Iris pigment epithelial cell (primary cell): ENCODE measurements around the gene STX10.
A peak's percentile ranks its signal among the peaks of the same experiment; 100 is the strongest.

Experiments
- DNase-seq: peaks from one replicate; pipeline ENCODE4 v3.0.0-alpha.2; 2011; ENCODE audit warnings: low read depth

STX10 gene

DNA sequence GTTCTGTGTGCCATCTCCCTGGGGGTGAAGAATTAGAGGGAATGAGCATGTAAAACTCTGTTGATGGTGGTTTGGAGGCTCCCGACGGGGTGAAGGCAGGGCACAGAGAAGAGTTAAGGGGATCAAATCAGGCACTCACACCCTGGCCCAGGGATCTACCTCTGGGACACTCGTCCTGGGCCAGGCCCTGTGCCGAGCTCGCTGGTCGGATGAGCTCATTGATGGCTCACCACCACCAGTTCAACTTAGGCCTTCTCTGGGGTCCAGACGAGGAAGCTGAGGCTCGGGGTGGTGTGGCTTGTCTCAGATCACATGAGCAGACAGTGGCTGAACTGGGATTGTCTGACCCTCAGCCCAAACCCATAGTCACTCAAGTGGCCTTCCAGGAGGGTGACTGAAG is 30.5 kb downstream of the STX10 start:
- DNase-seq, result peak; percentile 42

DNA sequence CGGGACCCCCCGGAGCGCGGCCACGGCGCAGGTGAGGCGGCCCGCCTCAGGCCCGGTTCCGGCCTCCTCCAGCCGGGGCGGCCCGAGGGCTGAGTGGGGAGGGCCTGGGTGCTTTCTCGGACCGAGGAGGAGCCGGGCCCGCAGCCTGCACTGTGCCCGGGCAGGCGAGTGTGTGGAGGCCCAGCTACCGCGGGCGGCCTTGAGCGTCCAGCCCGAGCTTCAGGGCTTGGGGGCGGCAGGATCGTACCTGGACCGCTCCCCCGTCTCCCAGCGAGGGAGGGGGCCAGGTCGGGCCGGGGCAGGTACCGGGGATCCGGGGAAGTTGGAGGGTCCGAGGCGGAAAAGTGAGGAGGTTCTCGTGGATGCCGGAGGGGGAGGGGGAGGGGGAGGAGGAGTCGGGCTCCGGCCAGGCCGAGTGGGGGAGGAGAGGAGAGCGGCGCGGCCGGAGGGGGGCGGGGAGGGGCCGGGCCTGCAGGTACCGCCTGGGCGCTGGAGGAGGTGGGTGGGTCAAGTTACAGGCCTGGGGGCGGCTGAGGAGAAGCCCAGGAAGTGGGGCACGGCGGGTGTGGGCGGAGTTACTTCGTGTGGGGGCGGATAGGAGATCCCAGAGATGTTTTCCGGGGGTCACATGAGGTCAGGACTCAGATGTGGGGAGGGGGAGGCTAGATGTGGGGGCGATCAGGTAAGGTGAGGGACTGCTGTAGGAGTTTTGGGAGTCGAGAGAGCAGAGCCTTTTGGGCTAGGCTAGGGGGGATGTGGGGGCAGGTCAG is 31.6 kb downstream of the STX10 start:
- DNase-seq, result peak; percentile 55

DNA sequence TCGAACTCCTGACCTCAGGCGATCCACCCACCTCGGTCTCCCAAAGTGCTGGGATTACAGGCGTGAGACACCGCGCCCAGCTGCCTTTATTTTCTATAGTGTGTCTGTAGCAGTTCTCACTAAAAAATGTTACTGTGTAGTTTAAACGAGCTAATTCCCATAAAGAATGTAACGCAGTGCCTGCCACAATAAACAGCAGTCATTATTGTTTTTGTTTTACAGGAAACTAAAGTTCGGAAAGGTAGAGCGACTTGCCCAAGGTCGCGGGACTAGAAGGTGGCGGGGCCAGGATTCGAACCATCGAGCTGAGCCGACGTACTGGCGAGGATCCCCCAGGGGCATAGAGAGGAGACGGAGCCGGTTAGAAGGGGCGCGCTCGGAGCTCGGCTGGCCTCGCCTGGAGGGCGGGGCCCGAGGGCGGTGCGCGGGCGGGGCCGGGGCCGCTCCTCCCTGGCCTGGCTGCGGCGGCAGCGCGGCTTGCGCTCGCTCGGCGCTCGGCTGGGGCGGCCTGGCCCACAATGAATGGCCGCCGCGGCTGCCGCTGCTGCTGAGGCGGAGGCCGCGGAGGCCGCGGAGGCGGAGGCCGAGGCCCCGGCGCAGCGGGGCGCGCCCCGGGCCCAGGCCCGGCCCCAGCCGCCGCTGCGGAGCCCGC is 32.3 kb downstream of the STX10 start, which contains the start of gene NACC1:
NACC1 (plus strand) TSS at position 493 of the 652 bp plus-strand sequence. CDS start 16,944 bp downstream, outside the sequence.
- peak; percentile 88 for DNase-seq

- DNase-seq, result no peak
These were observed 32.9 kb downstream of the STX10 start for GRCh38 chr19:13117176-13117771.

DNA sequence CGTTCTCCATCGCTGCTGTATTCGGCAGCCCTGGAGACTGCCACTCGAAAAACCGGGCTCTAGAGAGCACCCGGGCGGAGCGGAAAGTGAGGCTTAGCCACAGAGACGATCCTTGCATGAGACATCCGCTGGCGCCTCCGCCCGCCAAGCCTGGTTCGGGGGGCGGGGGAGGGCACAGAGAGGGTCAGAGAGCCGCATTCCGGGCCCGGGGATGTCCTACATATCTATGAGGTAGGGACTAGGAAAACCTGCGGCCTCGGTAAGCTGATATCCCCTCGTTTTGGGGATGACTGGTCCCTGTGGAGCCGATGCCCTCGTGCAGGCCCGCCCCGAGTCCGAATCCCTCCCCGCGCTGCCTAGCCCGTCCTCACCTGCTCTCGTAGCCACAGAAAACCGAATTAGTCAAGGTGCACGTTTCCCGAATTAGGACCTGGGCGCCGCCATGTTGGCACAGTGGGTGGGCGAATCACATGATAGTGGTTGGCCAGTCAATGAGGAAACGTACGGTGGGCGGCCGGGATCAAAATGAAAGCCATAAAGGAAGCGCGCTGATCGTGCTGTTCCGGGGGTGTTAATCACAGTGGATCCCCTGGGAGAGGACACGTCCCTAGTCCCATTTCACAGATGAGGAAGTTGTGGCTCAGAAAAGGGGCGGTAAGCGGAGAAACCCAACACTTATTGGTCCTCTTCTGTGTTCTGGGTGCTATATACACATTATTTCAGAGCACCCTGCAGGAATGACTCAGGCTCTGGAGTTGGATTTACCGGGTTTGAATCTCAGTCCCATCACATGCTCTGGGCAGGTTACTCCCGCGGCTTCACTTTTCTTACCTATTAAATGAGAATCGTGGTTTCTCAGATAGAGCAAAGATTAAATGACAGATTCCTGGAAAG is 33.6 kb downstream of the STX10 start, which contains the start of gene TRMT1:
TRMT1 (minus strand) TSS at position 459 of the 894 bp plus-strand sequence; CDS start at position 118, 341 bp downstream.
- DNase-seq, result peak; percentile 95

DNA sequence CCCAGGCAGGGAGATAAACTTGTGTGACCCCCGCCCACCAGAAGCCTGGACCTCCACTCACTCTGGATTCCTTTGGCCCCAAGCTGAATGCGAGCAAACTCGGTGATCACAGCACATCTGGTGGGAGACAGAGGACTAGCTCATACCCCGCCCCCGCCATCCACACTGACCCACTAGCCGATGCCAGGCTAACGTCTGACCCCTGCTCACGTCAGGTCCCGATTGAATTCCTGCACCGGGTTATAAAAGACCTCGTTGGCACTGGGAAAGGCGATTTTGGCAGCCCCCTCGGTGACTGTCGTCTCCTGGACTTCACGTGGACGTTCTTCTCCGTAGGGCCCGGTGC is 34.3 kb downstream of the STX10 start:
- DNase-seq, result no peak

DNA sequence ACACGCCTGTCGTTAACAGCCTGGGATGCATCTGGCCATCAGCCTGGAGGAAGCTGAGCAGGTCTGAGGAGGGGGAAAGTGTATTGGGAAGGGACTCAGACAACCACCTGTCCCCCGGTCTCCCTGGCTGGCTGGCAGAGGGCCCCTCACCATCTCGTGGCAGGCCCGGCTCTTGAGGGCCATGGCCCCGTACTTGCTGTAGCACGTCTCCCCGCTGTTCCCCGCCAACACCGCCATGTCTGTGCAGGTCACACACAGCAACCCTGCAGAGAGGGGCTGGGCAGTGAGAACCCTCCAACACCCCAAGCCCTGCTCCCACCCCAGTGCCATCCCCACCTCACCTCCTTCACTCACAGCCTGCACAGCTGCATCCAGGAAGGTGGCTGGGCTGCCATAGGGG is 37.6 kb downstream of the STX10 start:
- no peak for DNase-seq

DNA sequence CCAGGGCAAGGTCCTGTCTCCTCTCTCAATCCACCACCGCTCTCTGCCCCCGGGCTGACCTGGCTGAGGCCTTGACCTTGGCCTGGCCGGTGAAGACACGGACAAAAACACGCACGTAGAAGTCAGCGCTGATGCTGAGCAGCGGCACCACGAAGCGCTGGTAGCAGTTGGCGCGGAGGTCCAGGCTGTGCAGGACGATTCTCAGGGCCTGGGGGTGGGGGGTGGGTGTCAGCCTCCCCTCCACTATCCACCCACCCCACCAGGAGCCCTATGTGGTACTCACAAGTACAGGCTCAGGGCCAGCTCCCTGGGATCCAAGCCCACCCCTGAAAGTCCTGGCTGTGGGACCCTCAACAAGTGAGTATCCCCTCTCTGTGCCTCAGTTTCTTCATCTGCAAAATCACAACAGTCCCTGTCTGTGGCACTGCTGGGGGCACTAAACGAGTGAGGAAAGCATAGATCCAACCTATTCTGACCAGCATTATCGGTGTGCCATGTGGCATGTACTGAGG is 40.0 kb downstream of the STX10 start:
- no peak for DNase-seq

DNA sequence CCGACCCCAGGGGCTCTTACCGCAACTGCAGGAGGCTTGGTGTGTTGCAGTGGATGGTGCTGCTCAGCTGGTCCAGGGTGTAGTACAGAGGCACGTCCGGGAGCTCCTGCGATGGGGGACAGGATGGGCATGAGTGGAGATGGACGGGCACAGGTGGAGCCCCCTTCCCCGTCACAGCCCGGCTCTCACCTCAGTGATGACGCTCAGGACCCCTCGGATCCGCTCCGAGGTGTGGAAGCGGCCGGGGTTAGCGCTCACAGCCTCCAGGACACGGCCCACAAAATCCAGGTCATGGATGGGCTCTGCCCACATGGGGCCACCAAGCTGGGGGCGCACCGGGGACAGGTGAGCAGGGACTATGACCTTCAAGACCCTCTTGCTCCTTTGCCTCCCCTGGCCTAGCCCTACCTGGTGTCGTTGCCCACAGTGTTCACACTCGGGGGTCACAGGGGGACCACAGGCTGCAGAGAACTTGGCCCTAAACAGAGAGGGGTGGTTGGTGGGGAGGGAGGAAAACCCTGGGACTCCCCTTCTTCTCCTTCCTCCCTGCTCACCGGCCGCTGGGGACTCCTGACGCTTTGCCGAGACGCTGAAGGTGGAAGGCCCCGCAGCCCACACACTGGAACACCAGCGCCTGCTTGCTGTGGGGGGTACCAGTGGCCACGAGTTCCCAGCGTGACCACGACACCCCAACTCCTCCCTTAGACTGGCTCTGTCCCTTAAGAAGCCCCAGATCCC is 40.6 kb downstream of the STX10 start:
- DNase-seq, result no peak

GRCh38 chr19:13104848-13105711 is 45.1 kb downstream of the STX10 start:
- no peak for DNase-seq

DNA sequence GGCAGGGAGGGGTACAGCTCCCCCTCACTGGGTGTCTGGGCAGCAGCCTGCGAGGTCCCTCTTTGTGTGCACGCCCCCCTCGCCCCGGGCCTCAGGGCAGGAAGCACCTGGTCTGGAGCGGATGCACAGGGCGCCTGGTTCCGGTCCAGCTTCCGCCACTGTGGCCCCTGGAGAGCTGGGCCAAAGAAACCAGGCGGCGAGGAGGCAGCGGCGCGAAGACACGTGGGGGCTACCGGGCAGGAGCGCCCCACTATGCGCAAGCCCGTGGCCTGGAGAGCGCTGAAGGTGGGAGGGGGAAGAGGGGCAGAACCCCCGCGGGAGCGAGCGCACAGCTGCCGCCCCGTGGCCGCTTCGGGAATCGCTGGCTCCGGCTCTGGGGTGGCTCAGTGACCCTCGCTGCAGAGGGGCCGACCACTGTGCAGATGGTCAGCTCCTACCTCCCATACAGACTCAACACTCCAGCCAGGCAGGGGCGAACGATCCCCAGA is 45.8 kb downstream of the STX10 start:
- DNase-seq, result no peak

DNA sequence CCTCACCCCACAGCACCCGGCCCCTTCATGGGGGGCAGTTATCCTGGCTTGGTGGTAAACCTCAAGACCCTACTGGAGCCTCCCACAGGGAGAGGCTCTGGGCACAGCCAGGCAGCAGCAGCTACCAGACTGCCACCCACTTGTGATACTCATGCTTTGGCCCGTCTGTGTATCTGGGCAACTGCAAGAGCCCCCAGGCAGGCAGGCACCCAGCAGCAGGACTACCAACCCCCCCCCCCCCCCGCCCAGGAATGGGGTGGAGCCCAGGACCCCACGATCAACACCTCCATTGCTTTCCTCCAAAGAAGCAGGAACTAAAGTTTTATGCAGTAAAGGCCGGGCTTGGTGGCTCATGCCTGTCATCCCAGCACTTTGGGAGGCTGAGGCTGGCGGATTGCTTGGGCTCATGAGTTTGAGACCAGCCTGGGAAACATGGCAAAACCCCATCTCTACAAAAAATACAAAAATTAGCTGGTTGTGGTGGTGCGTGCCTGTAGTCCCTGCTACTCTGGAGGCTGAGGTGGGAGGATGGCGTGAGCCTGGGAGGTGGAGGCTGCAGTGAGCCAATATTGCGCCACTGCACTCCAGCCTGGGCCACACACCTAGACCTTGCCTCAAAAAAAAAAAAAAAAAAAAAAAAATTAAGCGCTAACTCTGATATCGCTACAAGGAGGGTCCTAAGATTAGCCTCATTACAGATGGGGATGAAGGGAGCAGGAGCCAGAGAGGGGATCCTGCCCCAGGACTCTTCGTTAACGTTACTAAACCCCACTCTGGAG is 46.4 kb downstream of the STX10 start:
- no peak for DNase-seq

- DNase-seq, result peak; percentile 53
These were observed 47.3 kb downstream of the STX10 start, which contains the start of gene LYL1 for GRCh38 chr19:13102666-13103580. LYL1 (minus strand) TSS chr19:13102858; CDS start chr19:13101171, 1,687 bp downstream.

- DNase-seq, result no peak
These were observed 47.8 kb downstream of the STX10 start for GRCh38 chr19:13102416-13102665.

GRCh38 chr19:13101590-13102415 is 48.4 kb downstream of the STX10 start:
- DNase-seq, result no peak

DNA sequence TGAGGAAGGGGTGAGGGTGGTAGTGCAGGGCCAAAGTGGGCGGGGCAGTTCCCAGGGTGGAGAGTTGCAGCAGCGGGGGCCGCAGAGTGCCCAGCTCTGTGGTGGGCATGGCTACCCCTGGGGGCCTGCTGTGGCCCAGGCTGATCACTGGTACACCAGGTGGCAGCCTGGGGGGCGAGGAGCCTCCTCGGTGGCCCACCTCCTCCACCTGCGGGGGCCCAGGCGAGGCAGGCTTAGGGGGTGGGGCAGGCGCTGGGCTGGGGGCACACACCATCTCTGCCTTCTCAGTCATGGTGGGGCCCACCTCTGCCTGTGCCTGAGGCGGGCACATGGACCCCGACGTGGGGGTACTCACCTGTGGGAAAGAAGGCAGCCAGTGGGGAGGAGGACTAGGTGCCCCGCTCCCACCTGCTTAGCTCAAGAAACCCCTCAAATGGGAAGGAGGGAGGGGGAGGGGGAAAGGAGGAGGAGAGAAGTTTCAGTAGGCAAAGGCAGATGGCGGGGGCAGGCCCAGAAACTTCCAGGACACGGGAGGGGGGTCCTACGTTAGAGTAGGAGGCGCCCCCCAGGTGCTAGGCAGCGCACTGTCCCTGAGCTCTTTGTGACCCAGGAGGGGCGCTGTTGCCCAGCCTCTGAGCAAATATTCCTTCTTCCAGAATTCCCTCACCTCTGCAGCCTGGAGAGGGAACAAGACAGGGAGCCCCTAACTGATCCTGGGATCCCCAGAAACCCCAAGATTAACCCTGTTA is 49.2 kb downstream of the STX10 start:
- no peak for DNase-seq
